Liver (tissue), 9 donors: ENCODE measurements around the gene COL8A2. TPM values are rescaled to one million over a fixed set of nuclear protein-coding genes. Genes with fewer than 3 reads are reported as not detected.

Experiments
- DNase-seq: peaks from one replicate; pipeline ENCODE4 v3.0.0-alpha.2; 2017; ENCODE audit warnings: low spot score
- H3K27ac ChIP-seq, 2 donors: one replicate each; pipeline ENCODE4 v1.7.0; 2013; ENCODE audit warnings: inconsistent platforms in 2 of 2, low read length in 2 of 2, control low read depth in 1 of 2, low read depth in 1 of 2, mild to moderate bottlenecking in 1 of 2
- H3K27me3 ChIP-seq, 4 donors: one replicate each; pipeline versions ENCODE4 v1.6.1 to v1.7.0; 2013; ENCODE audit warnings: low read length in 3 of 4, inconsistent platforms in 1 of 4, mild to moderate bottlenecking in 1 of 4, moderate library complexity in 1 of 4; ENCODE audit not compliant: control insufficient read depth in 4 of 4, insufficient read depth in 4 of 4
- H3K36me3 ChIP-seq, 4 donors: one replicate each; pipeline versions ENCODE4 v1.6.1 to v1.7.0; 2013; ENCODE audit warnings: low read length in 3 of 4, mild to moderate bottlenecking in 3 of 4, low read depth in 1 of 4, moderate library complexity in 1 of 4; ENCODE audit not compliant: control insufficient read depth in 4 of 4, insufficient read depth in 3 of 4
- H3K4me1 ChIP-seq, 4 donors: one replicate each; pipeline versions ENCODE4 v1.6.1 to v1.7.0; 2013; ENCODE audit warnings: low read length in 3 of 4, mild to moderate bottlenecking in 3 of 4, moderate library complexity in 1 of 4; ENCODE audit not compliant: control insufficient read depth in 4 of 4, insufficient read depth in 4 of 4
- H3K4me3 ChIP-seq, 3 donors: one replicate each; pipeline versions ENCODE4 v1.6.1 to v1.7.0; 2013; ENCODE audit warnings: low read length in 3 of 3, control low read depth in 1 of 3, low read depth in 1 of 3, mild to moderate bottlenecking in 1 of 3
- H3K9ac ChIP-seq, 2 donors: one replicate each; pipeline ENCODE4 v1.7.0; 2013; ENCODE audit warnings: low read length in 2 of 2, mild to moderate bottlenecking in 2 of 2, moderate library complexity in 2 of 2, control low read depth in 1 of 2, low read depth in 1 of 2
- H3K9me3 ChIP-seq, 4 donors: one replicate each; pipeline versions ENCODE4 v1.6.1 to v1.7.0; 2013; ENCODE audit warnings: low read length in 3 of 4; ENCODE audit not compliant: control insufficient read depth in 4 of 4
- EGR1 ChIP-seq, 2 donors: IDR thresholded peaks; 2 replicates each; pipeline ENCODE4 v1.6.1; 2016 to 2018; ENCODE audit warnings: antibody characterized with exemption in 2 of 2, low read depth in 2 of 2
- FOXA1 ChIP-seq: IDR thresholded peaks from 2 replicates; pipeline ENCODE4 v1.6.1; 2016; ENCODE audit warnings: antibody characterized with exemption
- FOXA2 ChIP-seq: IDR thresholded peaks from 2 replicates; pipeline ENCODE4 v1.6.1; 2016; ENCODE audit warnings: antibody characterized with exemption
- GABPA ChIP-seq, 2 donors: IDR thresholded peaks in 1 of 2; conservative IDR thresholded peaks in 1 of 2; 2 replicates each; pipeline ENCODE4 v1.6.1; 2016; ENCODE audit warnings: antibody characterized with exemption in 2 of 2, mild to moderate bottlenecking in 1 of 2, moderate library complexity in 1 of 2
- HNF4A ChIP-seq, 2 donors: conservative IDR thresholded peaks; 2 replicates each; pipeline ENCODE4 v1.6.1; 2016; ENCODE audit warnings: antibody characterized with exemption in 2 of 2, mild to moderate bottlenecking in 2 of 2
- HNF4G ChIP-seq: IDR thresholded peaks from 2 replicates; pipeline ENCODE4 v1.6.1; 2016; ENCODE audit warnings: antibody characterized with exemption
- JUND ChIP-seq, 2 donors: IDR thresholded peaks; 2 replicates each; pipeline ENCODE4 v1.6.1; 2016; ENCODE audit warnings: antibody characterized with exemption in 2 of 2
- NR2F2 ChIP-seq: IDR thresholded peaks from 2 replicates; pipeline ENCODE4 v1.6.1; 2016; ENCODE audit warnings: antibody characterized with exemption
- RAD21 ChIP-seq, 2 donors: IDR thresholded peaks; 2 replicates each; pipeline ENCODE4 v1.6.1; 2016; ENCODE audit warnings: antibody characterized with exemption in 2 of 2, mild to moderate bottlenecking in 2 of 2
- RXRA ChIP-seq, 2 donors: IDR thresholded peaks; 2 replicates each; pipeline ENCODE4 v1.6.1; 2017 to 2018; ENCODE audit warnings: antibody characterized with exemption in 2 of 2, mild to moderate bottlenecking in 1 of 2
- SP1 ChIP-seq: IDR thresholded peaks from 2 replicates; pipeline ENCODE4 v1.6.1; 2018; ENCODE audit warnings: antibody characterized with exemption, mild to moderate bottlenecking
- TAF1 ChIP-seq: conservative IDR thresholded peaks from 2 replicates; pipeline ENCODE4 v1.6.1; 2016; ENCODE audit warnings: antibody characterized with exemption, mild to moderate bottlenecking
- YY1 ChIP-seq: IDR thresholded peaks from 2 replicates; pipeline ENCODE4 v1.6.1; 2016; ENCODE audit warnings: antibody characterized with exemption, mild to moderate bottlenecking
- polyA plus RNA-seq, 2 donors: library from polyadenylated mRNA; stranded (reverse) in 1 of 2; unstranded in 1 of 2; fragments of 200-250 nt in 1 of 2; fragments of >200 nt in 1 of 2; fragmentation: Nextera tagmentation in 1 of 2; extraction: Ambion mirVana in 1 of 2; gene quantifications; one replicate each; pipeline versions ENCODE4 v1.2.1 to v1.2.3, GENCODE V29; 2013 to 2015
- total RNA-seq, 2 donors: library from RNA; depleted of rRNA; stranded (reverse); fragments of >200 nt; gene quantifications; one replicate each; pipeline ENCODE4 v1.2.3, GENCODE V29; 2014
- TF ChIP-seq, protein P1 (sequence below): IDR thresholded peaks from 2 replicates; pipeline ENCODE4 v1.6.1; 2016; ENCODE audit warnings: antibody characterized with exemption
- TF ChIP-seq, protein P2 (sequence below): fragments of 150-350 bp; IDR thresholded peaks from 2 replicates; pipeline ENCODE4 v1.5.1; 2017; ENCODE audit warnings: improper control_type of control experiment, low read depth, low read length; ENCODE audit not compliant: missing input control
- TF ChIP-seq, protein P3 (sequence below): IDR thresholded peaks from 2 replicates; pipeline ENCODE4 v1.6.1; 2016; ENCODE audit warnings: antibody characterized with exemption
- TF ChIP-seq, protein P4 (sequence below): IDR thresholded peaks from 2 replicates; pipeline ENCODE4 v1.6.1; 2016; ENCODE audit warnings: antibody characterized with exemption
- TF ChIP-seq, protein P5 (sequence below): IDR thresholded peaks from 2 replicates; pipeline ENCODE4 v1.6.1; 2016; ENCODE audit warnings: antibody characterized with exemption, mild to moderate bottlenecking
- donor health status: healthy.
- donor health status: healthy.
- donor health status: healthy.
- donor health status: healthy.
- donor health status: healthy.

Gene COL8A2
- total and polyA plus RNA-seq, 4 donors, result 0.04 to 0.47 (median 0.35) TPM

DNA sequence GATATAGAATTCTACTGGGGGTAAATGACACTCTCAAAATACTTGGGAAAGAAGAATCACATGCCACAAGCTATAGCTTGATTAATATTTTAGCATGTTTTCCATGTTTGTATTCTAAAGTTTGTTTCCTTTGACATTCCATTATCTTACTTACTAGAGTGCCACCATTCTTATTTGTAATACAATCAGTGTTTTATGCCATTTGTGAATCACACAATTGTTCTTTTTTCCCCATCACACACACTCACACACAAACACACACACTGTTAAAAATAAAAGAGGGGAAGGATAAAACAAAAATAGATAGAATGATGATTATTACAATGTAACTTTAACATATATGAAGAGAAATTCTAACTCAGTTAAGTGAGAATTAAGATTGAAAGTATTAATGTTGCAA lies 57.2 kb downstream of the COL8A2 start:
- H3K9ac ChIP-seq, result no peak overlapping the region
- no peak for DNase-seq
- no peak overlapping the region for H3K27ac ChIP-seq
- no peaks in the 10 kb centered on the region for H3K9me3 ChIP-seq
- no peaks in the 10 kb centered on the region for H3K4me1 ChIP-seq
- no peak overlapping the region for H3K4me3 ChIP-seq
- TF ChIP-seq GABPA (IDR thresholded peaks at IDR 0.05 in 1 of 2, conservative IDR thresholded peaks at IDR 0.05 in 1 of 2) (no peak), NR2F2 (no peak), HNF4A (conservative IDR thresholded peaks at IDR 0.05) (no peak), EGR1 (IDR thresholded peaks at IDR 0.05; ENCODE audit: low read depth in 2 of 2) (no peak), JUND (IDR thresholded peaks at IDR 0.05) (no peak), TAF1 (no peak), RXRA (IDR thresholded peaks at IDR 0.05) (no peak), SP1 (no peak), FOXA1 (no peak), HNF4G (no peak), FOXA2 (no peak), RAD21 (IDR thresholded peaks at IDR 0.05) (no peak), YY1 (no peak)
- TF ChIP-seq, protein P1, sequence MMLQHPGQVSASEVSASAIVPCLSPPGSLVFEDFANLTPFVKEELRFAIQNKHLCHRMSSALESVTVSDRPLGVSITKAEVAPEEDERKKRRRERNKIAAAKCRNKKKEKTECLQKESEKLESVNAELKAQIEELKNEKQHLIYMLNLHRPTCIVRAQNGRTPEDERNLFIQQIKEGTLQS, result no peak
- TF ChIP-seq, protein P2, sequence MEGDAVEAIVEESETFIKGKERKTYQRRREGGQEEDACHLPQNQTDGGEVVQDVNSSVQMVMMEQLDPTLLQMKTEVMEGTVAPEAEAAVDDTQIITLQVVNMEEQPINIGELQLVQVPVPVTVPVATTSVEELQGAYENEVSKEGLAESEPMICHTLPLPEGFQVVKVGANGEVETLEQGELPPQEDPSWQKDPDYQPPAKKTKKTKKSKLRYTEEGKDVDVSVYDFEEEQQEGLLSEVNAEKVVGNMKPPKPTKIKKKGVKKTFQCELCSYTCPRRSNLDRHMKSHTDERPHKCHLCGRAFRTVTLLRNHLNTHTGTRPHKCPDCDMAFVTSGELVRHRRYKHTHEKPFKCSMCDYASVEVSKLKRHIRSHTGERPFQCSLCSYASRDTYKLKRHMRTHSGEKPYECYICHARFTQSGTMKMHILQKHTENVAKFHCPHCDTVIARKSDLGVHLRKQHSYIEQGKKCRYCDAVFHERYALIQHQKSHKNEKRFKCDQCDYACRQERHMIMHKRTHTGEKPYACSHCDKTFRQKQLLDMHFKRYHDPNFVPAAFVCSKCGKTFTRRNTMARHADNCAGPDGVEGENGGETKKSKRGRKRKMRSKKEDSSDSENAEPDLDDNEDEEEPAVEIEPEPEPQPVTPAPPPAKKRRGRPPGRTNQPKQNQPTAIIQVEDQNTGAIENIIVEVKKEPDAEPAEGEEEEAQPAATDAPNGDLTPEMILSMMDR, result no peak
- TF ChIP-seq, protein P3, sequence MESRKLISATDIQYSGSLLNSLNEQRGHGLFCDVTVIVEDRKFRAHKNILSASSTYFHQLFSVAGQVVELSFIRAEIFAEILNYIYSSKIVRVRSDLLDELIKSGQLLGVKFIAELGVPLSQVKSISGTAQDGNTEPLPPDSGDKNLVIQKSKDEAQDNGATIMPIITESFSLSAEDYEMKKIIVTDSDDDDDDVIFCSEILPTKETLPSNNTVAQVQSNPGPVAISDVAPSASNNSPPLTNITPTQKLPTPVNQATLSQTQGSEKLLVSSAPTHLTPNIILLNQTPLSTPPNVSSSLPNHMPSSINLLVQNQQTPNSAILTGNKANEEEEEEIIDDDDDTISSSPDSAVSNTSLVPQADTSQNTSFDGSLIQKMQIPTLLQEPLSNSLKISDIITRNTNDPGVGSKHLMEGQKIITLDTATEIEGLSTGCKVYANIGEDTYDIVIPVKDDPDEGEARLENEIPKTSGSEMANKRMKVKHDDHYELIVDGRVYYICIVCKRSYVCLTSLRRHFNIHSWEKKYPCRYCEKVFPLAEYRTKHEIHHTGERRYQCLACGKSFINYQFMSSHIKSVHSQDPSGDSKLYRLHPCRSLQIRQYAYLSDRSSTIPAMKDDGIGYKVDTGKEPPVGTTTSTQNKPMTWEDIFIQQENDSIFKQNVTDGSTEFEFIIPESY, result no peak
- TF ChIP-seq, protein P4, sequence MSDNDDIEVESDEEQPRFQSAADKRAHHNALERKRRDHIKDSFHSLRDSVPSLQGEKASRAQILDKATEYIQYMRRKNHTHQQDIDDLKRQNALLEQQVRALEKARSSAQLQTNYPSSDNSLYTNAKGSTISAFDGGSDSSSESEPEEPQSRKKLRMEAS, result no peak
- TF ChIP-seq, protein P5, sequence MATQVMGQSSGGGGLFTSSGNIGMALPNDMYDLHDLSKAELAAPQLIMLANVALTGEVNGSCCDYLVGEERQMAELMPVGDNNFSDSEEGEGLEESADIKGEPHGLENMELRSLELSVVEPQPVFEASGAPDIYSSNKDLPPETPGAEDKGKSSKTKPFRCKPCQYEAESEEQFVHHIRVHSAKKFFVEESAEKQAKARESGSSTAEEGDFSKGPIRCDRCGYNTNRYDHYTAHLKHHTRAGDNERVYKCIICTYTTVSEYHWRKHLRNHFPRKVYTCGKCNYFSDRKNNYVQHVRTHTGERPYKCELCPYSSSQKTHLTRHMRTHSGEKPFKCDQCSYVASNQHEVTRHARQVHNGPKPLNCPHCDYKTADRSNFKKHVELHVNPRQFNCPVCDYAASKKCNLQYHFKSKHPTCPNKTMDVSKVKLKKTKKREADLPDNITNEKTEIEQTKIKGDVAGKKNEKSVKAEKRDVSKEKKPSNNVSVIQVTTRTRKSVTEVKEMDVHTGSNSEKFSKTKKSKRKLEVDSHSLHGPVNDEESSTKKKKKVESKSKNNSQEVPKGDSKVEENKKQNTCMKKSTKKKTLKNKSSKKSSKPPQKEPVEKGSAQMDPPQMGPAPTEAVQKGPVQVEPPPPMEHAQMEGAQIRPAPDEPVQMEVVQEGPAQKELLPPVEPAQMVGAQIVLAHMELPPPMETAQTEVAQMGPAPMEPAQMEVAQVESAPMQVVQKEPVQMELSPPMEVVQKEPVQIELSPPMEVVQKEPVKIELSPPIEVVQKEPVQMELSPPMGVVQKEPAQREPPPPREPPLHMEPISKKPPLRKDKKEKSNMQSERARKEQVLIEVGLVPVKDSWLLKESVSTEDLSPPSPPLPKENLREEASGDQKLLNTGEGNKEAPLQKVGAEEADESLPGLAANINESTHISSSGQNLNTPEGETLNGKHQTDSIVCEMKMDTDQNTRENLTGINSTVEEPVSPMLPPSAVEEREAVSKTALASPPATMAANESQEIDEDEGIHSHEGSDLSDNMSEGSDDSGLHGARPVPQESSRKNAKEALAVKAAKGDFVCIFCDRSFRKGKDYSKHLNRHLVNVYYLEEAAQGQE, result no peak
- H3K36me3 ChIP-seq, result no peaks in the 10 kb centered on the region
- no peaks in the 10 kb centered on the region for H3K27me3 ChIP-seq
